Tongue (tissue), 2 donors: Measurements from ENCODE around the gene CHRDL1. TPM values are rescaled to one million over a fixed set of nuclear protein-coding genes. Genes with fewer than 3 reads are reported as not detected.
"Not testable (repeated sequence)": the region's sequence is repeated elsewhere in the genome, so short reads cannot be mapped to it uniquely, and the experiment has no call there.

Experiments used
- DNase-seq: peaks from one replicate; pipeline ENCODE4 v3.0.0-alpha.2; 2015
- total RNA-seq: library from RNA; depleted of rRNA; stranded (reverse); fragments of >200 nt; gene quantifications from one replicate; pipeline ENCODE4 v1.2.3, GENCODE V29; 2014

CHRDL1 gene
- total RNA-seq, 1 donor from 2014 or later: 63.9 TPM

GRCh38 chrX:110654280-110654679 is 141.3 kb downstream of the CHRDL1 start:
- not testable (repeated sequence) for DNase-seq

GRCh38 chrX:110646386-110646785 is 149.2 kb downstream of the CHRDL1 start:
- no peak for DNase-seq
